Prostate gland (tissue), 2 donors: ENCODE measurements around the gene NR6A1.

ENCODE experiments used
- POLR2A ChIP-seq: fragments of 450-650 bp; IDR thresholded peaks from one replicate; pipeline ENCODE4 v1.6.1; 2016; ENCODE audit warnings: antibody characterized with exemption, mild to moderate bottlenecking
- POLR2AphosphoS5 ChIP-seq: sonication (generic); formaldehyde crosslinking; IDR thresholded peaks from one replicate; pipeline ENCODE4 v1.6.1; 2017; ENCODE audit warnings: antibody characterized with exemption
- TF ChIP-seq, protein P1 (sequence below), 4 experiments: fragments of 200-600 bp in 2 of 4; fragments of 450-650 bp in 2 of 4; sonication (generic) in 2 of 4; IDR thresholded peaks; 1 replicate in 3 of 4; 2 replicates in 1 of 4; pipeline ENCODE4 v1.5.1; 2016 to 2019; ENCODE audit warnings: antibody characterized with exemption in 4 of 4, mild to moderate bottlenecking in 2 of 4, moderate library complexity in 2 of 4

DNA sequence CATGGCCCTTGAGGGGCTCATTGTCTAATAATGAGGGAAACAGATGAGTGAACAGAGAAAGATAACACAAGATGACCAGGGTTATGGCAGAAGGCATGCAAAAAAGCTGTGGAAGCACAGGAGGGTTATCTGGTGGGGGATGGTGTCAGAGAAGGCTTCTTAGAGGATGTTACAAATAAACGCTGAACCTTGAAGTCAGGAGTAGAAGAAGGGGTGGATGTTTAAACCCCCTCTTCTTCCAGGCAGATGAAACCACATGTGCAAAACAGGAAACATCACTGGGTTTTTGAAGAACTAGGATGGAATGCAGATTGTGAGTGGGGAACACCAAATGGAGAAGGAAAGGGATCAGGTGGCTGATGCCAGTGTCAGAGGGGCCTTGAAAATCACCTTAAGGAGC is 222.1 kb downstream of the NR6A1 start:
- TF ChIP-seq, protein P1, sequence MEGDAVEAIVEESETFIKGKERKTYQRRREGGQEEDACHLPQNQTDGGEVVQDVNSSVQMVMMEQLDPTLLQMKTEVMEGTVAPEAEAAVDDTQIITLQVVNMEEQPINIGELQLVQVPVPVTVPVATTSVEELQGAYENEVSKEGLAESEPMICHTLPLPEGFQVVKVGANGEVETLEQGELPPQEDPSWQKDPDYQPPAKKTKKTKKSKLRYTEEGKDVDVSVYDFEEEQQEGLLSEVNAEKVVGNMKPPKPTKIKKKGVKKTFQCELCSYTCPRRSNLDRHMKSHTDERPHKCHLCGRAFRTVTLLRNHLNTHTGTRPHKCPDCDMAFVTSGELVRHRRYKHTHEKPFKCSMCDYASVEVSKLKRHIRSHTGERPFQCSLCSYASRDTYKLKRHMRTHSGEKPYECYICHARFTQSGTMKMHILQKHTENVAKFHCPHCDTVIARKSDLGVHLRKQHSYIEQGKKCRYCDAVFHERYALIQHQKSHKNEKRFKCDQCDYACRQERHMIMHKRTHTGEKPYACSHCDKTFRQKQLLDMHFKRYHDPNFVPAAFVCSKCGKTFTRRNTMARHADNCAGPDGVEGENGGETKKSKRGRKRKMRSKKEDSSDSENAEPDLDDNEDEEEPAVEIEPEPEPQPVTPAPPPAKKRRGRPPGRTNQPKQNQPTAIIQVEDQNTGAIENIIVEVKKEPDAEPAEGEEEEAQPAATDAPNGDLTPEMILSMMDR (IDR thresholded peaks at IDR 0.05), result no peak
- no peak for TF ChIP-seq POLR2A
- TF ChIP-seq POLR2AphosphoS5, result no peak
